CD14-positive monocyte (primary cell): ENCODE data around the gene PRTFDC1. TPM values are rescaled to one million over a fixed set of nuclear protein-coding genes. Genes with fewer than 3 reads are reported as not detected.

Experiments used
- DNase-seq, 3 donors: peaks; one replicate each; pipeline ENCODE4 v3.0.0-alpha.2; 2011 to 2022
- H2AFZ ChIP-seq: 2 replicates; pipeline ENCODE4 v1.6.0; 2012; ENCODE audit warnings: mild to moderate bottlenecking, low read depth, low read length, inconsistent platforms; ENCODE audit not compliant: insufficient read depth, poor library complexity, severe bottlenecking
- H3K27ac ChIP-seq, 2 donors: 1 replicate in 1 of 2; 2 replicates in 1 of 2; pipeline ENCODE4 v1.5.1; 2012 to 2013; ENCODE audit warnings: low read length in 2 of 2, control low read depth in 1 of 2, inconsistent platforms in 1 of 2, low read depth in 1 of 2, mild to moderate bottlenecking in 1 of 2
- H3K27me3 ChIP-seq, 2 donors: one replicate each; pipeline versions ENCODE4 v1.6.0 to v1.6.1; 2011 to 2013; ENCODE audit warnings: low read length in 2 of 2; ENCODE audit not compliant: control insufficient read depth in 2 of 2, insufficient read depth in 2 of 2
- H3K36me3 ChIP-seq, 2 donors: replicated peaks in 1 of 2; 1 replicate in 1 of 2; 2 replicates in 1 of 2; pipeline versions ENCODE4 v1.5.1 to v1.6.1; 2012 to 2013; ENCODE audit warnings: low read length in 2 of 2, control low read depth in 1 of 2, inconsistent platforms in 1 of 2, mild to moderate bottlenecking in 1 of 2; ENCODE audit not compliant: insufficient read depth in 2 of 2, control insufficient read depth in 1 of 2
- H3K4me1 ChIP-seq, 2 donors: 1 replicate in 1 of 2; 2 replicates in 1 of 2; pipeline versions ENCODE4 v1.5.1 to v1.6.1; 2012 to 2013; ENCODE audit warnings: low read length in 2 of 2, control low read depth in 1 of 2, inconsistent platforms in 1 of 2, mild to moderate bottlenecking in 1 of 2, moderate library complexity in 1 of 2; ENCODE audit not compliant: insufficient read depth in 2 of 2, control insufficient read depth in 1 of 2
- H3K4me2 ChIP-seq: replicated peaks from 2 replicates; pipeline ENCODE3; 2012; ENCODE audit warnings: low read length, moderate library complexity, mild to moderate bottlenecking; ENCODE audit not compliant: poor library complexity, severe bottlenecking; ENCODE audit errors: extremely low read depth
- H3K4me3 ChIP-seq, 3 experiments: fragments of 200-600 bp in 1 of 3; sonication (generic) in 1 of 3; replicated peaks in 1 of 3; 1 replicate in 2 of 3; 2 replicates in 1 of 3; pipeline ENCODE4 v1.5.1; 2011 to 2013; ENCODE audit warnings: low read length in 3 of 3, mild to moderate bottlenecking in 3 of 3, control low read depth in 2 of 3, low read depth in 2 of 3, inconsistent platforms in 1 of 3, moderate library complexity in 1 of 3
- H3K79me2 ChIP-seq: 2 replicates; pipeline ENCODE4 v1.6.0; 2012; ENCODE audit warnings: mild to moderate bottlenecking, control low read depth, inconsistent platforms, low read length, moderate library complexity; ENCODE audit not compliant: insufficient read depth
- H3K9ac ChIP-seq: 2 replicates; pipeline ENCODE4 v1.6.0; 2017; ENCODE audit warnings: low read length, mild to moderate bottlenecking; ENCODE audit not compliant: insufficient read depth, poor library complexity, severe bottlenecking
- H3K9me3 ChIP-seq, 2 donors: replicated peaks in 1 of 2; 1 replicate in 1 of 2; 2 replicates in 1 of 2; pipeline versions ENCODE4 v1.5.1 to v1.6.1; 2012 to 2013; ENCODE audit warnings: low read length in 2 of 2, control low read depth in 1 of 2; ENCODE audit not compliant: control insufficient read depth in 1 of 2, insufficient read depth in 1 of 2
- H4K20me1 ChIP-seq: 2 replicates; pipeline ENCODE4 v1.6.0; 2012; ENCODE audit warnings: mild to moderate bottlenecking, low read length, control low read depth, moderate library complexity; ENCODE audit not compliant: insufficient read depth
- H3K27ac Mint-ChIP-seq, 7 donors: one replicate each; pipeline ENCODE4 v1.8.0; 2020; ENCODE audit warnings: mild to moderate bottlenecking in 7 of 7, mixed read lengths in 7 of 7, moderate library complexity in 6 of 7, inconsistent platforms in 2 of 7
- H3K27me3 Mint-ChIP-seq, 3 donors: one replicate each; pipeline ENCODE4 v1.8.0; 2021 to 2022; ENCODE audit warnings: low read depth in 3 of 3, mild to moderate bottlenecking in 3 of 3, mixed read lengths in 3 of 3, moderate library complexity in 3 of 3, inconsistent platforms in 1 of 3
- H3K36me3 Mint-ChIP-seq, 2 donors: one replicate each; pipeline ENCODE4 v1.8.0; 2020; ENCODE audit warnings: mixed read lengths in 2 of 2, inconsistent platforms in 1 of 2, mild to moderate bottlenecking in 1 of 2
- H3K4me1 Mint-ChIP-seq: one replicate; pipeline ENCODE4 v1.8.0; 2020; ENCODE audit warnings: mild to moderate bottlenecking, mixed read lengths
- H3K4me3 Mint-ChIP-seq, 2 donors: one replicate each; pipeline ENCODE4 v1.8.0; 2020; ENCODE audit warnings: mild to moderate bottlenecking in 2 of 2, mixed read lengths in 2 of 2, moderate library complexity in 1 of 2
- H3K9me3 Mint-ChIP-seq, 7 donors: one replicate each; pipeline ENCODE4 v1.8.0; 2020 to 2022; ENCODE audit warnings: mixed read lengths in 7 of 7, mild to moderate bottlenecking in 6 of 7, moderate library complexity in 6 of 7, inconsistent platforms in 2 of 7
- CTCF ChIP-seq: fragments of 200-600 bp; IDR thresholded peaks from one replicate; pipeline ENCODE4 v1.8.0; 2022; ENCODE audit warnings: antibody characterized with exemption, mild to moderate bottlenecking
- WGBS: methylation state at CpG from one replicate; pipeline ENCODE4 v1.1.5; 2013; ENCODE audit warnings: missing lambda C conversion rate; ENCODE audit not compliant: insufficient coverage; 5-methylcytosine and 5-hydroxymethylcytosine counted together
- intact Hi-C, 2 donors: fragments of 100-400 bp; cut with micrococcal nuclease; formaldehyde crosslinking; loops; one replicate each; pipeline versions ENCODE4 v1.15.0 to v1.15.1; 2023
- polyA plus RNA-seq, 3 donors: library from polyadenylated mRNA; depleted of rRNA in 1 of 3; unstranded in 2 of 3; stranded (reverse) in 1 of 3; fragments of 300-500 nt in 2 of 3; fragments of >200 nt in 1 of 3; fragmentation: Illumina TruSeq in 2 of 3; gene quantifications; 1 replicate in 2 of 3; 2 replicates in 1 of 3; pipeline ENCODE4 v1.2.3, GENCODE V29; 2012 to 2021

The PRTFDC1 gene
- polyA plus RNA-seq, 3 donors: not detected

DNA sequence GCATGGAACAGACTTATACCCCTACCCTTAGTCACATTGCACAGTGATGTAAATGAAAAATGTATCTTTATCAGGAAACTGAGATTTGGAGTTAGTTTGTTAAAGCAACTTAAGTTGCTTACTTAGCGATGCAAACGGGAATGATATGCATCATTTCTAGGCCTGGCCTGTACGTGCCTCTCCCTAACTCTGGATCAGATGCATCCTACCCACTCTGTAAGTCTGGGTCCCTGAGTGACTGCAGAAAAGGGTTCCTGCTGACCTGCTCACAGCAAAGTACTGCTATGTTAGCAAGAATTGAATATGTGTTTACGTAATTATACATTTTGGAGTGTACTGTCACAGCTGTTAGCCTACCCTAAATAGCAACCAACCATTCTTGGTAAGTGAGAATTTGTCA, 30.7 kb upstream of the PRTFDC1 start:
- Histone ChIP-seq H3K79me2 (no peaks in the 10 kb centered on the region), H2AFZ (no peak overlapping the region), H3K4me3 (no peak overlapping the region), H3K4me1 (no peaks in the 10 kb centered on the region), H3K36me3 (no peaks in the 10 kb centered on the region), H3K27ac (no peak overlapping the region), H3K27me3 (no peaks in the 10 kb centered on the region), H3K9me3 (no peaks in the 10 kb centered on the region), H4K20me1 (no peaks in the 10 kb centered on the region), H3K9ac (no peak overlapping the region), H3K4me2 (no peak overlapping the region)
- no peak overlapping the region for H3K4me3 Mint-ChIP-seq
- WGBS: 100% methylated on average over 1 of the region's 4 CpGs
- TF ChIP-seq CTCF: no peak
- no peaks in the 10 kb centered on the region for H3K4me1 Mint-ChIP-seq
- H3K36me3 Mint-ChIP-seq: no peaks in the 10 kb centered on the region
- intact Hi-C loops: no loop called here
- no peak for DNase-seq
- no peak overlapping the region for H3K27ac Mint-ChIP-seq
- peaks cover 0 to 1% (median 0%) of the 10 kb centered on the region in 3 donors for H3K27me3 Mint-ChIP-seq
- peaks cover 0 to 4% (median 0%) of the 10 kb centered on the region in 7 donors for H3K9me3 Mint-ChIP-seq

DNA sequence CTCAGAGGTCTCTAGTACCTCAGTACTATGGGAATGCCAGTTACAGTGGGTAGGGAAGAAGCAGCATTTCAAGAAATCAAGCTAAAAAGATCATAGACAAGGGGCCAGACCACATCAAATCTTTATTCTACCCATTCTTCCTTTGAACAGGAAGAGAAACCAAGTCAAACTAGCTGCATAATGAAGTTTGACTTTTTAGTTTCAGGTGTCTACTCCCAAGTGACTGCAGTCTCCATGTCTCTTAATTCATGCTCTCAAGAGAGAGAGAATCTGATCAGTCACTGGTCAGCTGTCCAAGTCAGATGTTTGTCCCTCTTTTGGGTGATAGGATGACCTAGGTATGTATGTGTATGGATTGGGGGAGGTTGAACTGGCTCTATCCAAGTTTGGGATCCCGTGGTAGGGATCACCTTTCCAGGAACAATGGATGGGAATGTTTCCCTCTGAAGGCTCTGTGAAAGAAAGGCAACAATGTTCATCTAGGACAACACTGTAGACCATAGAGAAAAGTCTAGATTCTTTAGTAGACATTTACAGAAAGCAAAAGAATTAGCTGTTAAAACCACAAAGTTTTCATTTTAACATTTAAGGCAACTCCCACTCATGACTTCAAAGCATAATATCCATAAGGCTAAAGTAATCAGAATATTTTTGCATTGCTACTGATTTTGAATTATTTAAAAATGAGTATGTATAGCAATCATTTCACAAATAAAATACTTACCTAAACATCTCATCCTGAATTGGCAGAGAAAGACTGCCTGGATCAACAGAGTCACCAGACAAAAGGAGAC, 30.1 kb upstream of the PRTFDC1 start:
- H3K27me3 ChIP-seq: no peaks in the 10 kb centered on the region
- no peak overlapping the region for H3K4me2 ChIP-seq
- H3K27me3 Mint-ChIP-seq: peaks cover 0 to 1% (median 0%) of the 10 kb centered on the region in 3 donors
- H3K4me1 ChIP-seq: no peaks in the 10 kb centered on the region
- peaks cover 0 to 4% (median 0%) of the 10 kb centered on the region in 7 donors for H3K9me3 Mint-ChIP-seq
- intact Hi-C loops: no loop called here
- no peak for DNase-seq
- no peak for TF ChIP-seq CTCF
- H3K27ac Mint-ChIP-seq: no peak overlapping the region
- H3K36me3 Mint-ChIP-seq: no peaks in the 10 kb centered on the region
- H3K4me3 ChIP-seq: no peak overlapping the region
- H3K79me2 ChIP-seq: no peaks in the 10 kb centered on the region
- H3K9me3 ChIP-seq: no peaks in the 10 kb centered on the region
- H4K20me1 ChIP-seq: no peaks in the 10 kb centered on the region
- H3K9ac ChIP-seq: no peak overlapping the region
- no peak overlapping the region for H3K4me3 Mint-ChIP-seq
- no peak overlapping the region for H2AFZ ChIP-seq
- H3K36me3 ChIP-seq: no peaks in the 10 kb centered on the region
- no CpG with 5 or more reads among the region's 1 CpG for WGBS
- H3K4me1 Mint-ChIP-seq: no peaks in the 10 kb centered on the region
- H3K27ac ChIP-seq: no peak overlapping the region
